Activated B cell treated with CpG ODN at 0.5 μM for 24 hours (primary cell): ENCODE data around the gene SCRN2. TPM values are rescaled to one million over a fixed set of nuclear protein-coding genes. Genes with fewer than 3 reads are reported as not detected.

ENCODE experiments used
- ATAC-seq: fragments of 200-7000 bp; cut with Tn5 transposase; one replicate; pipeline ENCODE4 v1.10.0; 2021; ENCODE audit warnings: low read depth, mild to moderate bottlenecking, moderate library complexity
- CTCF ChIA-PET: fragments of 350-600 bp; sonication (Branson Sonifier 250); formaldehyde crosslinking; loops from one replicate; lab custom pipeline; 2021; ENCODE audit warnings: antibody characterized with exemption; lab: Charles Lee
- POLR2A ChIA-PET: fragments of 350-600 bp; sonication (Branson Sonifier 250); formaldehyde crosslinking; loops from one replicate; lab custom pipeline; 2021; ENCODE audit warnings: antibody characterized with exemption; lab: Charles Lee
- DNase-seq: peaks from one replicate; pipeline ENCODE4 v3.0.0; 2022
- H3K27ac Mint-ChIP-seq: one replicate; pipeline ENCODE4 v1.8.0; 2020; ENCODE audit warnings: mixed read lengths
- H3K27me3 Mint-ChIP-seq: one replicate; pipeline ENCODE4 v1.8.0; 2021; ENCODE audit warnings: mixed read lengths
- H3K36me3 Mint-ChIP-seq: one replicate; pipeline ENCODE4 v1.8.0; 2021; ENCODE audit warnings: low read depth, mixed read lengths
- H3K4me1 Mint-ChIP-seq: one replicate; pipeline ENCODE4 v1.8.0; 2021; ENCODE audit warnings: mixed read lengths
- H3K4me3 Mint-ChIP-seq: one replicate; pipeline ENCODE4 v1.8.0; 2020; ENCODE audit warnings: mild to moderate bottlenecking, mixed read lengths
- H3K9me3 Mint-ChIP-seq: one replicate; pipeline ENCODE4 v1.8.0; 2020; ENCODE audit warnings: mixed read lengths
- CTCF ChIP-seq: fragments of 200-600 bp; IDR thresholded peaks from one replicate; pipeline ENCODE4 v1.8.0; 2022; ENCODE audit warnings: antibody characterized with exemption, mild to moderate bottlenecking
- intact Hi-C: fragments of 100-400 bp; cut with micrococcal nuclease; formaldehyde crosslinking; loops from one replicate; pipeline ENCODE4 v1.15.1; 2024
- total RNA-seq: library from RNA; stranded (reverse); gene quantifications from 2 replicates; pipeline ENCODE4 v1.2.3, GENCODE V29; 2022

SCRN2 gene
- total RNA-seq, 1 donor from 2014 or later = 36.3 TPM

DNA sequence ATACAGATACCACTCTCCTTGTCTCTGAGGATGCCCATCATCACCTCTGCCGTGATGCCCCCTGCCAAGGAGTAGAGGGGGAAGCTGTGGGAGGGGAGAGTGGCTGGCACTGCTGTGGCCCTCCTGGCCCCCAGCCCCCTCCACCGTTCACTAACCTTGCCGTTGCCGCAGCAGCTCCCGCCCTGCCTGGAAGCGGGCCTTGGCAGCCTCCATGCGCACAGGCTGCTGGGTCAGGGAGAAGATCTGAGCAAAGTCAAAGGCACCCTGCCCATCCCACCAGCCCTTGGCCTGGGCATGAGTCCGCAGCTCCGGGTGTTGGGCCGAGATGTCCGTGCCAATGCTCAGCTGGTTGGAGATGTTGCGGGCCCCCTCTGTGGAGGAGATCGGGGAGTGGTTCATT is 2.4 kb downstream of the SCRN2 start:
- intact Hi-C loops = no loop called here
- DNase-seq = no peak
- H3K4me1 Mint-ChIP-seq = peaks cover 25% of the 10 kb centered on the region
- POLR2A ChIA-PET = interaction anchor here (0.6 to 3.1 kb wide), 3 partner anchors 57 to 1524 kb away, joined by 3 to 50 read pairs (median 3); partner anchors contain the start of gene SP2
- no peak for TF ChIP-seq CTCF
- H3K4me3 Mint-ChIP-seq = no peak overlapping the region
- H3K36me3 Mint-ChIP-seq = peaks cover 4% of the 10 kb centered on the region
- no peak for ATAC-seq
- no peak overlapping the region for H3K27ac Mint-ChIP-seq
- CTCF ChIA-PET = interaction anchor here (7.6 kb wide), 1 partner anchor 52 kb away, joined by 207 read pairs; the partner anchor contains the start of gene SP2
- peaks cover 2% of the 10 kb centered on the region for H3K27me3 Mint-ChIP-seq
- no peaks in the 10 kb centered on the region for H3K9me3 Mint-ChIP-seq

DNA sequence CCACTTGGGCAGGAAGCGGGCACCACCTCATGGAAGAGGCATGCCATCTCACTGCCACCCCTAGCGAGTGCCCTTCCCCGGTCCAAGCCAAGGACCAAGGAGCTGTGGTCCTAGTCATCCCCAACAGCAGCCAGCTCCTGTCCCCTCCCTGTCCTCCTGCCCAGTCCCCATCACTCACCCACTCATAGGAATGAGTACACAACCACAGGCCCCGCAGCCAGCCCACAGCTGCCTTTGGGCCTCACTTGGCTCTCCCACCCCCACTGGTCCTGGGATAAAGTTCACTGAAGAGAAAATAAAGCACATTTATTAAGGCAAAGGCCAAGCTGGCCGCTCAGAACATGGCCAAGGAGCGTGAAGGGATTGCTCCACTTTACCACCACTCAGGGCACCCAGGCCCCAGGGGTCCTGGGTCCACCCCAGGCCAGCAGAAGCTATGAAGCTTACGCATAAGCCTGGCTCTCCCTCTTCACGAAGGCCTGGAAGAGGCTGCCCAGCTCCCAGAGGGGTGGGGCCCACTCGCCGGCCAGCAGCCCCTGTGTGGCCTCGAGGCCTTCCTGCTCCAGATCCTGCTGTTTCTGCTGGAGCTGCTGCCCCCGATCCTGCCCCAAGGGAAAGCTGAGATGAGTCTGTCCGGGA is 3.6 kb downstream of the SCRN2 start:
- no peak for TF ChIP-seq CTCF
- DNase-seq = no peak
- no peaks in the 10 kb centered on the region for H3K9me3 Mint-ChIP-seq
- no peak overlapping the region for H3K27ac Mint-ChIP-seq
- ChIA-PET CTCF (interaction anchor here (0.8 to 1.3 kb wide), 2 partner anchors 10 to 52 kb away, joined by 3 to 7 read pairs; no protein-coding TSS in a partner anchor), POLR2A (interaction anchor here (1.3 kb wide), 1 partner anchor 58 kb away, joined by 6 read pairs; the partner anchor contains the start of gene SP2)
- H3K27me3 Mint-ChIP-seq = no peaks in the 10 kb centered on the region
- H3K36me3 Mint-ChIP-seq = peaks cover 4% of the 10 kb centered on the region
- no peak for ATAC-seq
- peaks cover 21% of the 10 kb centered on the region for H3K4me1 Mint-ChIP-seq
- intact Hi-C loops = no loop called here
- H3K4me3 Mint-ChIP-seq = no peak overlapping the region

DNA sequence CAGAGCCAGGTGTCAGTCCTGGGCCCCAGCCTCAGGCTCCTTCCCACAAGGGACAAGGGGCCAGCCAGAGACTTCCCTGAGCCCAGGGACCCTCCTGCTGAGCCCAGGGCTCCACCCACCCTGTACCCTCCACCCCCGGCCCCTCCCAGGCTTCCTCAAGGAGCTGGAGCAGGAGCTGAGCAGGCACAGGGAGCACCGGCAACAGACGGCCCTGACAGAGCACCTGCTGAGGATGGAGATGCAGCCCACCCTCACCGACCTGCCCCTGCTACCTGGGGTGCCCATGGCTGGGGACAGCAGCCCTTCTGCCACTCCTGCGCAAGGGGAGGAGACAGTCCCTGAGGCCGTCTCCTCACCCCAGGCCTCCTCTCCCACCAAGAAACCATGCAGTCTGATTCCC is 4.5 kb downstream of the SCRN2 start:
- Mint-ChIP-seq H3K4me3 (no peak overlapping the region), H3K4me1 (peaks cover 24% of the 10 kb centered on the region), H3K27me3 (no peaks in the 10 kb centered on the region), H3K9me3 (no peaks in the 10 kb centered on the region), H3K27ac (no peak overlapping the region), H3K36me3 (peaks cover 5% of the 10 kb centered on the region)
- ChIA-PET CTCF (interaction anchor here (1.3 kb wide), 1 partner anchor 53 kb away, joined by 7 read pairs; no protein-coding TSS in a partner anchor), POLR2A (no interaction called here)
- intact Hi-C loops = no loop called here
- DNase-seq = no peak
- TF ChIP-seq CTCF = no peak
- ATAC-seq = no peak

GRCh38 chr17:47834756-47835155 is 6.3 kb downstream of the SCRN2 start:
- Mint-ChIP-seq H3K4me1 (peaks cover 27% of the 10 kb centered on the region), H3K27ac (no peak overlapping the region), H3K36me3 (peaks cover 11% of the 10 kb centered on the region), H3K9me3 (no peaks in the 10 kb centered on the region), H3K4me3 (no peak overlapping the region), H3K27me3 (no peaks in the 10 kb centered on the region)
- POLR2A ChIA-PET = interaction anchor here (0.6 kb wide), 1 partner anchor 94 kb away, joined by 3 read pairs; no protein-coding TSS in a partner anchor
- DNase-seq (no peak), ATAC-seq (no peak)
- CTCF ChIA-PET = no interaction called here
- intact Hi-C loops = no loop called here
- no peak for TF ChIP-seq CTCF

DNA sequence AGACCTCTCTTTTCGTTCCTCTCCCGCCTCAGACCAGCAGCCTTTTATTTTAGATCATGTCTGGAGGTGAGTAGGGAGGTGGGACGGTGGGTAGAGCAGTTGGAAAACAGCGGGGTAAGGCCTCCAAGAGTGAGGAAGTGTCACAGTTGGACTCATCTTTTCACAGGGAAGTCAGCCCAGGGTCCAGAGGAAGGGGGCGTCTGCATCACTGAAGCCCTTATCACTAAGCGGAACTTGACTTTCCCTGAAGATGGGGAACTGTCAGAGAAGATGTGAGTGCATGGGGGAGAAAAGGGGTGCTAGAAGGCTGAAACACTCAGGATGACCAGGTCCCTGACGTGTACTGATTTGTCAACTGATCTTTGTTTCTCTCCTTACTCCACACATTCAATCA is 9.1 kb downstream of the SCRN2 start:
- intact Hi-C loops = loop anchor here (1.0 to 2.0 kb wide), 4 partner anchors 9 to 139 kb away; partner anchors contain the start of genes CDK5RAP3, OSBPL7 and SCRN2
- ChIA-PET POLR2A (interaction anchor here (0.6 to 3.1 kb wide), 15 partner anchors 9 to 217 kb away, joined by 3 to 53 read pairs (median 6); partner anchors contain the start of genes CDK5RAP3, KPNB1, NFE2L1 and OSBPL7), CTCF (interaction anchor here (1.1 to 1.2 kb wide), 2 partner anchors 10 to 58 kb away, joined by 4 to 5 read pairs; partner anchors contain the start of gene OSBPL7)
- TF ChIP-seq CTCF = no peak
- no peaks in the 10 kb centered on the region for H3K27me3 Mint-ChIP-seq
- DNase-seq (no peak), ATAC-seq (peak; percentile 8)
- peaks cover 29% of the 10 kb centered on the region for H3K4me1 Mint-ChIP-seq
- H3K27ac Mint-ChIP-seq = peak overlapping the region; percentile 92
- peak overlapping the region; percentile 96 for H3K4me3 Mint-ChIP-seq
- peaks cover 29% of the 10 kb centered on the region for H3K36me3 Mint-ChIP-seq
- no peaks in the 10 kb centered on the region for H3K9me3 Mint-ChIP-seq
